ENCODE data around the gene SNAP25. TPM values are rescaled to one million over a fixed set of nuclear protein-coding genes. Genes with fewer than 3 reads are reported as not detected.

The SNAP25 gene
- total RNA-seq, 1 donor from 2014 or later = 5.6 TPM

GRCh38 chr20:10297684-10298240 is 79.1 kb downstream of the SNAP25 start:
- no peaks in the 10 kb centered on the region for H3K4me1 ChIP-seq
- no peaks in the 10 kb centered on the region for H3K36me3 ChIP-seq
- DNase-seq (ENCODE audit: extremely low spot score in 2 of 2) = no peak
- no peak overlapping the region for H3K27ac ChIP-seq
- TF ChIP-seq POLR2A (IDR thresholded peaks at IDR 0.05) (no peak), CTCF (IDR thresholded peaks at IDR 0.05) (no peak), POLR2AphosphoS5 (IDR thresholded peaks at IDR 0.05; ENCODE audit: insufficient read depth in 1 of 2, low read depth in 1 of 2) (no peak)
- no peak overlapping the region for H3K4me3 ChIP-seq
- no peaks in the 10 kb centered on the region for H3K9me3 ChIP-seq
- intact Hi-C loops (cut with DNase I) = no loop called here
- H3K27me3 ChIP-seq = no peaks in the 10 kb centered on the region

GRCh38 chr20:10300582-10301446 is 82.2 kb downstream of the SNAP25 start:
- TF ChIP-seq POLR2AphosphoS5 (IDR thresholded peaks at IDR 0.05; ENCODE audit: insufficient read depth in 1 of 2, low read depth in 1 of 2) = no peak
- TF ChIP-seq POLR2A (IDR thresholded peaks at IDR 0.05) = no peak
- TF ChIP-seq CTCF (IDR thresholded peaks at IDR 0.05) = no peak
- H3K27me3 ChIP-seq = no peaks in the 10 kb centered on the region
- no peak overlapping the region for H3K27ac ChIP-seq
- intact Hi-C loops (cut with DNase I) = no loop called here
- DNase-seq (ENCODE audit: extremely low spot score in 2 of 2) = no peak
- no peaks in the 10 kb centered on the region for H3K9me3 ChIP-seq
- no peaks in the 10 kb centered on the region for H3K4me1 ChIP-seq
- no peaks in the 10 kb centered on the region for H3K36me3 ChIP-seq
- no peak overlapping the region for H3K4me3 ChIP-seq

- no peaks in the 10 kb centered on the region for H3K27me3 ChIP-seq
- no peak overlapping the region for H3K4me3 ChIP-seq
- TF ChIP-seq POLR2A (IDR thresholded peaks at IDR 0.05) (no peak), CTCF (IDR thresholded peaks at IDR 0.05) (no peak), POLR2AphosphoS5 (IDR thresholded peaks at IDR 0.05; ENCODE audit: insufficient read depth in 1 of 2, low read depth in 1 of 2) (no peak)
- H3K36me3 ChIP-seq = no peaks in the 10 kb centered on the region
- no peaks in the 10 kb centered on the region for H3K4me1 ChIP-seq
- intact Hi-C loops (cut with DNase I) = no loop called here
- no peak for DNase-seq (ENCODE audit: extremely low spot score in 2 of 2)
- no peaks in the 10 kb centered on the region for H3K9me3 ChIP-seq
- no peak overlapping the region for H3K27ac ChIP-seq
Observed at GRCh38 chr20:10303852-10304251, 85.2 kb downstream of the SNAP25 start.

- Histone ChIP-seq H3K27me3 (no peaks in the 10 kb centered on the region), H3K4me3 (no peak overlapping the region), H3K9me3 (no peaks in the 10 kb centered on the region), H3K4me1 (no peaks in the 10 kb centered on the region), H3K36me3 (no peaks in the 10 kb centered on the region), H3K27ac (no peak overlapping the region)
- intact Hi-C loops (cut with DNase I) = no loop called here
- TF ChIP-seq POLR2A (IDR thresholded peaks at IDR 0.05) = no peak
- no peak for DNase-seq (ENCODE audit: extremely low spot score in 2 of 2)
Observed at GRCh38 chr20:10304471-10305046, 85.9 kb downstream of the SNAP25 start.

- H3K4me1 ChIP-seq = no peaks in the 10 kb centered on the region
- TF ChIP-seq POLR2A (IDR thresholded peaks at IDR 0.05) (no peak), POLR2AphosphoS5 (IDR thresholded peaks at IDR 0.05; ENCODE audit: insufficient read depth in 1 of 2, low read depth in 1 of 2) (no peak), CTCF (IDR thresholded peaks at IDR 0.05) (no peak)
- H3K36me3 ChIP-seq = no peaks in the 10 kb centered on the region
- no peaks in the 10 kb centered on the region for H3K27me3 ChIP-seq
- no peak overlapping the region for H3K27ac ChIP-seq
- DNase-seq (ENCODE audit: extremely low spot score in 2 of 2) = no peak
- intact Hi-C loops (cut with DNase I) = no loop called here
- H3K4me3 ChIP-seq = no peak overlapping the region
- H3K9me3 ChIP-seq = no peaks in the 10 kb centered on the region
Observed at GRCh38 chr20:10306440-10307358, 88.1 kb downstream of the SNAP25 start.

All from vagina (tissue), 2 donors.